Lung microvascular endothelial cell (primary cell): ENCODE results near the gene TENM3. TPM values are rescaled to one million over a fixed set of nuclear protein-coding genes. Genes with fewer than 3 reads are reported as not detected.

ENCODE experiments used
- DNase-seq, 2 donors: peaks; one replicate each; pipeline versions ENCODE4 v3.0.0 to v3.0.0-alpha.2; 2010; ENCODE audit warnings: low read depth in 2 of 2
- total RNA-seq: library from RNA; depleted of rRNA; stranded (reverse); fragments of >200 nt; gene quantifications from 2 replicates; pipeline ENCODE4 v1.2.1, GENCODE V29; 2014

Gene TENM3
- total RNA-seq, 1 donor from 2014 or later: 45.4 TPM

GRCh38 chr4:182555997-182556418 is 312.8 kb downstream of the TENM3 start:
- peak in 1 of 2 donors; percentile 42 for DNase-seq

GRCh38 chr4:182556580-182556979 is 313.4 kb downstream of the TENM3 start:
- DNase-seq: no peak

GRCh38 chr4:182560358-182560757 is 317.2 kb downstream of the TENM3 start:
- DNase-seq: peak; percentile 14 to 59

- peak in 1 of 2 donors; percentile 62 for DNase-seq
Measured at GRCh38 chr4:182562350-182562749, 319.1 kb downstream of the TENM3 start.

- DNase-seq: no peak
Measured at GRCh38 chr4:182564724-182565369, 321.6 kb downstream of the TENM3 start.

GRCh38 chr4:182567119-182567518 is 323.9 kb downstream of the TENM3 start:
- DNase-seq: peak; percentile 9 to 70

GRCh38 chr4:182569561-182569960 is 326.4 kb downstream of the TENM3 start:
- no peak for DNase-seq

GRCh38 chr4:182574706-182575105 is 331.5 kb downstream of the TENM3 start:
- DNase-seq: no peak

- DNase-seq: peak; percentile 33 to 41
Measured at GRCh38 chr4:182575225-182575624, 332.0 kb downstream of the TENM3 start.

GRCh38 chr4:182576601-182577289 is 333.5 kb downstream of the TENM3 start:
- DNase-seq: peak in 1 of 2 donors; percentile 10

GRCh38 chr4:182577411-182577810 is 334.2 kb downstream of the TENM3 start:
- DNase-seq: no peak

GRCh38 chr4:182578402-182578801 is 335.2 kb downstream of the TENM3 start:
- peak in 1 of 2 donors; percentile 78 for DNase-seq

- DNase-seq: peak in 1 of 2 donors; percentile 24
Measured at GRCh38 chr4:182582245-182582644, 339.0 kb downstream of the TENM3 start.

GRCh38 chr4:182583703-182584415 is 340.7 kb downstream of the TENM3 start:
- no peak for DNase-seq

GRCh38 chr4:182585321-182585720 is 342.1 kb downstream of the TENM3 start:
- DNase-seq: peak in 1 of 2 donors; percentile 8

- DNase-seq: no peak
Measured at GRCh38 chr4:182589100-182589499, 345.9 kb downstream of the TENM3 start.

GRCh38 chr4:182593402-182593801 is 350.2 kb downstream of the TENM3 start:
- peak; percentile 33 to 37 for DNase-seq

GRCh38 chr4:182593864-182594263 is 350.7 kb downstream of the TENM3 start:
- peak; percentile 93 to 97 for DNase-seq

- DNase-seq: peak in 1 of 2 donors; percentile 11
Measured at GRCh38 chr4:182600093-182600492, 356.9 kb downstream of the TENM3 start.

- no peak for DNase-seq
Measured at GRCh38 chr4:182600856-182601255, 357.7 kb downstream of the TENM3 start.

GRCh38 chr4:182604161-182604622 is 361.0 kb downstream of the TENM3 start:
- DNase-seq: peak; percentile 27 to 94

- DNase-seq: peak; percentile 81 to 97
Measured at GRCh38 chr4:182604953-182605352, 361.8 kb downstream of the TENM3 start.
